Measurements from ENCODE around the gene LRMDA. TPM values are rescaled to one million over a fixed set of nuclear protein-coding genes. Genes with fewer than 3 reads are reported as not detected.

The LRMDA gene
- total RNA-seq, 1 experiment from 2014 or later: 20.3 TPM

DNA sequence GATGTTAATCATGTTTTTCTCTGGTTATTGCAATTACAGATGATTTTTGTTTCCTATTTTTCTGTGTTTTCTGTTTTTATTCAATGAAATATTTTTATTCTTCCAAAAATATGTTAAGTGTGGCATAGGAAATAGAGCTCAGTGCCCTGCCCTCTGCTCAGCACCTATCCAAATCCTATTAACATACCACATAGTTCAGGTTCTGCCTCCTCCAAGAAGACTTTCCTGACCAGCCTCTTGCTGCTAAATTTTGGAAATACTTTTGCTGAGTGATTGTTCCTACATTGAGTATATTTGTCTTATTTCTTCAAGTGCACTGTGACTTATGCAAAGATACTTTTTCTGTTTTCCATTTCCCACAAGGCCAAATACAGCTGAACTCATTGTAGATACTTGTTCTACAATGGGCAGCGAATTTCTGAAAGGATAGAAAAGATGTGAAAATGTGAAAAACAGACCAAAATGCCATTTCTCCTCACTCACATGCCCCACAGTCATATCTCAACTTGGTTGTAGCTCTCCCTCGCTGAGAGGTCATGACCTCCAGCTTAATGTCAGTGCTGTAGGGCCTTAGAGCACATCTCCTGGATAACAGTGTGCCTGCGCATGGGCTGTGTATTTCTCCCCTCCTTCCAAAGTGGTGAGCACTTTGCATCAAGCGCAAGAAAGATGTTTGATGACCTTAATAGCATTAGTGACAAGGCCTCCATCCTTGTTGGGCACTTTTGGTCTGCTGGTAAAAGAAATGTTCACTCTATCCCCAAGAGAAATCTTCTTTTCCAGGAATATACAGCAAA, 677.3 kb downstream of the LRMDA start:
- DNase-seq (ENCODE audit: low read depth): no peak
- in situ Hi-C loops (cut with HindIII; ENCODE audit: low pct_unique_long_range_greater_than_20kb, low sequenced_read_pairs): no loop called here

DNA sequence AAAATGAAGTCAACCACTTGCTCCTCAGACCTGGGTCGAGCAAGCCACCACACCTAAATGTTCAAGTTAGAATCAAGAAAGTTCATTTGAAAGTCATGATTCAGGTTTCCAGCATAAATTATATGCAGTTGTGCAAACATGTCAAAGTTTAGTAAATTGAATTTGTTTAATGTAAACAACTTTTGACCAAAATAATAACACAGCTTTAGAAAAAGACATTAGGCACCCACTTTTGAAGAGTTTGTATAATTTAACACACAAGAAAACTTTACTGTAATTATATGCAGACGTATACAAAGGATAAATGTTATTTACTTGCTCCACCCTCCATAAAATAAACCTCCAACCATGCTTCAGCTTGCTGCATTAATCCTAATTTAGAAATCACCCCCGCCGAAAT, 680.0 kb downstream of the LRMDA start:
- in situ Hi-C loops (cut with HindIII; ENCODE audit: low pct_unique_long_range_greater_than_20kb, low sequenced_read_pairs): no loop called here
- DNase-seq (ENCODE audit: low read depth): no peak

DNA sequence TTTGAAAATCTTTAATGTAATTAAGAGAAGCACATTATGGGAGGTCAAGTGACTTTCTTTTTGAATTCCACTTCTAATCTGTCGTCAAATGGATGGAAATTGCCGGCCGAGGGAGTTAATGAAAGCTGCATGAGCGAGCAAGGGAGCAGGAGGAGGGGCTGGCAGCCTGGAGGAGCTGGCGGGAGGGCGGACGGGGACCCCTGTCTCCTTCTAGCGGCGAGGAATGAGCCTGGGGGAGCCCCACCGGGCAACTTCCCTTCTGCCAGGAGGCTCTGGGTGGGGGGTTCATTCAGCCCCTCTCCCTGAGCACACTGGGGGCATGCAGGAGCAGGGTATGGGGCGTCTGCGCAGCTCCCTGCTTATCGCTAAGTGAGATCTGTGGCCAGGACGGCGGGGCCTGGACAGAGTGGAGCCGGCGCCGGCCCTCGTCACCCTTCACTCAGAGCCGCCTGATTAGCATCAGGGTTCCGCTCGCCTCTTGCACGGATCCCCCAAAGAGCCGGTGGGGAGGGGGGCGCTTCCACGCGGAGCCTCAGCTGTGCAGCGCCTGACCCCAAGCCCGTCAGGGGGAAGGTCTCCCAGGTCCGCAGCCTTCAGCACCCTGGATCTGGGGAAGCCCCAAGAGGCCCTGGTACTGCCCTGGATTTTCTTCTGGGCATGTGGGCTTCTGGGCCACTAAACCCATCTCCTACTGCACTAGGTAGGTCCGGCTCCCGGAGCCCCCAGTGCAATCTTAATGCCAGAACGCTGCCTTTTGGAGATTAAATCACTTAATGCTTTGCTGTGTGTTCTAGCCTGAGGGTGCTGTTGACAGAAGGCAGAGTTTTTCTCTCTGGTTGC, 680.8 kb downstream of the LRMDA start:
- DNase-seq (ENCODE audit: low read depth): no peak
- in situ Hi-C loops (cut with HindIII; ENCODE audit: low pct_unique_long_range_greater_than_20kb, low sequenced_read_pairs): no loop called here

DNA sequence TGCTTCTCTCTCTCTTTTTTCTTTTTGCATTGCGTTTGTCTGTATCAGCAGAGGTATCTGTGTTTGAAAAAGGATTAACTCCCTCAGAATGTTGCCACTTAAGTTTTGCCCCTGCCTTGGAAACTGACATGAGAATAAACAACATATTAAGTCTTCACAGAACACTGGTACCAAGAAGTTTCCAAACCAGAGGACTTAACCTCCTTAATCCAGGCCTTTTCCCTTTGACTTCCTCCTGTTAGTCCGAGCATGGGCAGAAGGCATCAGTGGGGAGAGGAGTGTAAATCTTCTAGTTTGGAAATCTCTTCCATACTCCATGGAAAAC, 681.4 kb downstream of the LRMDA start:
- no peak for DNase-seq (ENCODE audit: low read depth)
- in situ Hi-C loops (cut with HindIII; ENCODE audit: low pct_unique_long_range_greater_than_20kb, low sequenced_read_pairs): no loop called here

DNA sequence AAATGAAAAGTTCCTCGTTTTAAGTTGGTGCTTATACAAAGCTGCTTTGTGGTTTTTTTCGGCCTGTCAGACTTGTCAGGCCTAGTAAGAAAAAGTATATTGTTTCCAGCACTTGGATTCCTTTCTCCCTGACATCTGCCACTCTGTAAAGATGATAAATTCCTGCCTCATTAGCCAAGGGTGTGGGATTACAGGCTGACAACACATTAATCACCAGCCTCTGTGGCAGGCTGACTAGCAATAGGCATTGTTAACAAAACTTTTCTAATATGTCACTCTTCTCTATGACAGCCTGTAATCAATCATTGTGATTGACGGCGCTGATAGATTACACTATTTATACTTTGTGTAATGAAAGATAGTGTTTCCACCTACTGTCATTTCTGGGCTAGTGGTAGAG, 682.5 kb downstream of the LRMDA start:
- no peak for DNase-seq (ENCODE audit: low read depth)
- in situ Hi-C loops (cut with HindIII; ENCODE audit: low pct_unique_long_range_greater_than_20kb, low sequenced_read_pairs): no loop called here

DNA sequence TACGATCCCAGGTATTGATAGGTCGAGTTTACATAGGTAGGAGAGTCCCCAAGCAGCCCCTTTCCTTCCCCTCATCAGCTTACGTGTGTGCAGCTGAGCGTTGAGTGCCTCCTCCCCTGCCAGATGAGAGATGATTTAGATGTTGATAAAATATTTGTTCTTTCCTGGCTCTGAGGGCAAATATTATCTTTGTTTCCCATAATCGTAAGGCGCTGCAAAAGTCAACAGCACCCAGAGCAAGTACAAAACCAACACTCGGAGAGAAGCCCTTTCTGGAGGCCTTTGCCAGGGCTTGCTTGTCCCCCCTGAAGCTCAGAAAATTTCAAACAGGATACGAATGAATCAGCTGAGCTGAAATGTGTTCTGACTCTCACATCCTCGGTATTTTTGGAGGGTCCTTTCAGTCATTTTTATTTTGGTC, 683.2 kb downstream of the LRMDA start:
- no peak for DNase-seq (ENCODE audit: low read depth)
- in situ Hi-C loops (cut with HindIII; ENCODE audit: low pct_unique_long_range_greater_than_20kb, low sequenced_read_pairs): no loop called here

DNA sequence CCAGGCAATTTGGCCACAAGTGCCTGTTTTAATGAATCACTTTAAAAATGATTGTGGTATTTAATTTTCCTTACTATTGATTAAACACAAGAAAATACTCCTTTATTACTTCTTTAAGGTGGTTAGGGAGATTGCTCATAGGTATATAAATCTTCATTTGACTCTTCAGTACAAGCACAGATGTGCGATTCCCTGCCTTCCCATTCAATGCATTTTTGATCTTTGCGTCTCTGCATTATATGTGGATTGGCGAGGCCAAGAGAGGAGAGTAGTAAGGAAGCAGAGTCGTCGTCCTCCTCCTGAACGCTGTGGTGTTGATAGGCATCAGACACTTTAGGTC, 683.7 kb downstream of the LRMDA start:
- DNase-seq (ENCODE audit: low read depth): no peak
- in situ Hi-C loops (cut with HindIII; ENCODE audit: low pct_unique_long_range_greater_than_20kb, low sequenced_read_pairs): no loop called here

DNA sequence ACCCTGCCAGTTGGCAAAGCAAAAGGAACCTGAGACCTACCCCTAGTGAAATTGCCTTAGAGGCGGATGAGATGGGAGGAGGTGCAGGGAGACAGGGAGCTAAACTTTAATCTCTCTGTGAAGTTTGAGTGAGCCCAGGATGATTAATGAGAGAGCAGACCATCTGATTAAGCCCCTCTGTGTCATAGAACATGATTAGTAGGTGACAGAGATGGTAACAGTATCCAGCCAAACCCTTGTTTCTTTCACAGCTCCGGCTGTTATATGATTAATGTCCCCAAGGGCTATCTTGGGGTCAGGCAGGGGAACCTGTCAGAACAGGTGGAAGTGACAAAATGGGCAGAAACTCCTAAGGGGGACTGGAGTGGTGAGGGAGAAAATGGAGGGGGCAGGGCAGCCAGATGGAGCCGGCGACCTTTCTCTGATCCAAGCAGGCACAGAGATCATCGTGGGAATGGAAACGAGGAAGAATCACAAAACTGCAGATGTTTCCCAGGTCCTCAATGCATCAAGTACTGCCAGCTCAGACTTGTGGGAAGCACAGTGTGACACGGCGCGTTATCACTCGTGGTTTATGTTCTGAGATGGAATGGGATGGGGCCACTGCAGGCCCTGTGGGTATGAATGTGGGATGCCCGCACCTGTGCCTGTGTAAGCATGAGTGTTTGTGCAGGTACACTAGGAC, 684.2 kb downstream of the LRMDA start:
- DNase-seq (ENCODE audit: low read depth): peak; percentile 52
- in situ Hi-C loops (cut with HindIII; ENCODE audit: low pct_unique_long_range_greater_than_20kb, low sequenced_read_pairs): no loop called here

DNA sequence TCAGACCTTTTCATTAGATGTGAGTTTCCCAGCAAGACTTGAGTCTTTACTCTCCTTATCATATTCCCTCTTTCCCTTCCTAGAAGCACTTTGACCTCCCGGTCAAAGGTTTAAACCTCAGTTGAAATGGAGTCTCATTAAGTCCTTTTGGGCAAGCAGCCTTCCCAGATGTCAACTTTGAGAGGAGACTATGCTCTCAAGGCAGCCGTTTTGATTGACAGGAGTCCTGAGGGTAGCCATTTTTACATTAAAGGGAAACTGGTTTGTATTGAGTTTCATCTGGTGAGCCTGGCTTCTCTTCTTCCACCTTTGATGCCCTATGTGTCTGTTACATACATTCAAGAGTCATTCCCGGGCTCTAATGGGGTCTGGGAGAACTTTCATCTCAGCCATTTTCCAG, 685.1 kb downstream of the LRMDA start:
- no peak for DNase-seq (ENCODE audit: low read depth)
- in situ Hi-C loops (cut with HindIII; ENCODE audit: low pct_unique_long_range_greater_than_20kb, low sequenced_read_pairs): no loop called here

DNA sequence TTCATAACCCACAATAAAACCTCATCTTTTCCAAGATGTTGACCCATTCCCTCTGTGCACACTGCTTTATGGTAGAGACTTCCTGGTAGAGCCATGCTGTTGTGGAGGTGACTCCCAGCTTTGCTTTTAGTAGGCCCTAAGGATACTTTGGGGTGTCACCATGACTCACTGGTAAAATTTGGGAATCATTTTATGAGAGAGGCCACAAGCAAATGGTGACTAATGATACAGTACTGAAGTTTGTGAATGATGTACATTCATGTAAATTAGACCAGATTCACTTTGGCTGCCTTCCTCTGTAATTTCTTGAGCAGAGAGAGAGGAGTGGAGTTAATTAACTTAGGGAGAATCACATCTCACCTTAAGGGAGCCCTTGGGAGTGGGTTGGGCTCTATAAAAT, 686.5 kb downstream of the LRMDA start:
- in situ Hi-C loops (cut with HindIII; ENCODE audit: low pct_unique_long_range_greater_than_20kb, low sequenced_read_pairs): no loop called here

DNA sequence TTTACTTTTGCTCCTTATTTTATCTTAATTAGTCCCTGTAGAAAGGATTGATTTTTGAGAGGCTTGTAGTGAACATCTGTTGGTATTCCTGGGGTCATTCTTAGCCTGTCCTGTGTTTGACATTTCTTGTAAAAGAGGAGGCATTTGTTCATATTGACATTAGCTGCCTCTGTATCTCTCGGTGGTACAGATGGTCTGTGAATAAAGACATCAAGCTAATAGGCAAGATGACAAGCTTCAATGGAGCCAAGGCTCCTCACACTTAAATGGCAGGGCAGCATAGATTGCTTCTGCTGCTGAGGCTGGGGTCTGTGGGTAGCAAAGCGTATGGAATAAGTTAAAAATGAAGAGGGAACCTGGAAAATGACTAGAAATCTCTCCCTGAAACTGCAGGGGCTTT, 687.6 kb downstream of the LRMDA start:
- in situ Hi-C loops (cut with HindIII; ENCODE audit: low pct_unique_long_range_greater_than_20kb, low sequenced_read_pairs): no loop called here
- DNase-seq (ENCODE audit: low read depth): no peak

More for the DNA sequence above, 686.5 kb downstream of the LRMDA start:
- no peak for DNase-seq (ENCODE audit: low read depth)

DNA sequence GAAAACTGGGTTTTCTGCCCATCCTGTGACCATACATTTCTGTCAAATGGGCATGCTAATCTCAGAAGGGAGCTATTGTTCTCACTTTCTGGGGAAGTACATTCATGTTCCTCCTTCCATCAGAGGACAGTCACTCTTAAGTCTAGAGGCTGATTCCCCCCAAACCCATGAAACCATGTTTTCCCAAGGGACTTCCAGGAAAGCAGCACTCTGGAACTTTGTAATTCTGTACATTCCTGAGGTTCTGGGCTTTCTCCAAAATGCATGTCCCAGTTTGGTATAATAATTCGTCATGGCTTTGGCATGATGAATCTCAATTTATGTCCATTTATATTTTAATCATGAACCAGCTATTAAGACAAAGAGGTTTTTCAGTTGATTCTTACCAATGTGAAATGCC, 688.1 kb downstream of the LRMDA start:
- DNase-seq (ENCODE audit: low read depth): no peak
- in situ Hi-C loops (cut with HindIII; ENCODE audit: low pct_unique_long_range_greater_than_20kb, low sequenced_read_pairs): no loop called here

DNA sequence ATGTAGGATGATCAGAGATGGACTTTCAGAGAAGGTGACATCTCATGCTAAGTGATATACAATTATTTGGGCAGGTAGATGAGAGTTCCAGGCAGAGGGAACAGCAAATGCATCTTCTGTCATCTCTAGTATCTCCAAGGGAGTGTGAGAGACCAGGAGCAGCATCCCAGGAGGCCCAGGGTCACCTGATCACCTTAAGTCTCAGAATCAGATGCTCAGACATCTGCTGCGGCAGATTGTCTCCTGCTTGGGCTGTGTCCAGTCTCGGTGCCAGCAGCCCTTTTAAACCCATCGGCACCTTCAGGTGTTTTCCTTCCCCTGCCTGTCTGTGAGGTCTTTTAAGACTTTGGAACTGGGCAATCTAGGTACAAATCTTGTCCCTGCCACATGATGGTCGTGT, 690.6 kb downstream of the LRMDA start:
- in situ Hi-C loops (cut with HindIII; ENCODE audit: low pct_unique_long_range_greater_than_20kb, low sequenced_read_pairs): no loop called here

DNA sequence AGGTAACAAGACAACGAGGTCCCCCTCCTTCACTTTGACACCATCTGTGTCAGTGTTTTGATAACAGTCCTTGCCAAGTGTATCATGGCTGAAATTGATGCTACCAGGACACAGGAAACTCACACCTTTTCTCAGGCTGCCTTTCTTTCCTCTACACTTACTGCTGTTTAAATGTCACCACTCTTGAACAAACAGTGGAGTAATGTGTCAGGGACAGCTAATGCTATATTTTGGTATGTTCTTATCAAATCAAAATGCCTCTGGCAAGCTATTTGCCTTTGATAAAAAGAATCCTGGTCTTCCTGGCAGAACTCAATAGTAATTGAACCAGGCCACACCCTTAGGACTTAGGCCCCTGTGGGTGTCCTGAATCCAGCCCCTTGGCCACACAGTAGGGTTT, 692.9 kb downstream of the LRMDA start:
- no peak for DNase-seq (ENCODE audit: low read depth)
- in situ Hi-C loops (cut with HindIII; ENCODE audit: low pct_unique_long_range_greater_than_20kb, low sequenced_read_pairs): no loop called here

More for the DNA sequence above, 690.6 kb downstream of the LRMDA start:
- no peak for DNase-seq (ENCODE audit: low read depth)

DNA sequence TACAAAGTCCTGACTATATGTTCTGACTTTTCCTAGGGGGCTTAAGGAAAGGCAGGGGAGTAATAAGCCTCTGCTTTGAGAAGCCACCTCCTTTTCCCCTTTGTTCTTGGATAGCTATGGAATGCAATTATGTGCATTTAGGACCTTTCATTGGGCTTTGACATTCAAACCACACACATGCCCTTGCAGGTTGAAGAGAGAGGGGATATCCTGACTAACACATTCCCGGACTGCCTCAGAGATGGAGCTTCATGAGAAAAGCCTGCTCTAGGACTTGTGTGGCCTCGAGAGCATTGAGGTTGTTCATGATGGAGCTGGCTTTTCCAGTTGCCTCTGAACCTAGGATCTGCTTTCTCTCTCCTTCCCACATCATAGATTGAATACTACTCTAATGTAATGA, 694.5 kb downstream of the LRMDA start:
- in situ Hi-C loops (cut with HindIII; ENCODE audit: low pct_unique_long_range_greater_than_20kb, low sequenced_read_pairs): no loop called here
- no peak for DNase-seq (ENCODE audit: low read depth)

DNA sequence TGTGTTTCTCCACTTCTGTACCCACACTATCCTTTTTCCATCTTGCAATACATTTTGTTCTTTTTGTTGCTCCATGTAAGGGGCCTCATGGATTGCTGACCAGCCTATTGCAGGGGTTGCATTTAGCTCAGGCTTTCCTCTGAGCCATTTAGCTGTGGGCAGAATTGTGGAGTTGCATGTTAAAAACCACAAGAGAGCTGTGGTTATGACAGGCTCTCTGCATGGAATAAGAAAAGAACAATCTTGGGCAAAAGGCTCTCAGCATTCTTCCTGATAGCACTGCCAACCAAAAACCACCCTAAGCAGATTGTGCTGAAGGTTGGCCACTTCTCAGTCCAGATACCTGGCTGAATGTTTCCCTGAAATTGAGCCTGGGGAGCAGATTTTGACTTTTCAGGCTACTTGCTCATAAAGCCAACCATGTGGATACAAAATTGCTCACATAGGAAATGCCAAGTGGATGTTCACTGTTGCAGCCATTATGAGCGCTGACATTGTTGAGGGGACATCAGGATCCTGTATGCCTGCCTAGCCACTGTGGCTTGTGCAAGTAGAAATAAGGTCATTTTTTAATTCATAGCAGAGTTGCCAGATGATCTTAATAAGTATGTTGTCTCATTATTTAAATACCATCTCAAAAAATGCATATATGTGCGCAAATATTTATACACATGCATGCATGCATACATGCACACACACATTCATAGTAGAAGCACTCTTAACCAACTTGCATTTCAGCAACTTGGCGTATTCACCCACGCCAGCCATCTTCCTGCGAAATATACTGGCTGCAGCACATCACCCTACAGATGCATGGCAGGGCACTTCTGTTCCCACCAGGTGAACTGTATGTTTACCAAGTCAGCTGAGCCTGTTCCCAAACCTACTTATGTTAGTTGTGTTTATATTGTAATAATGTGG, 695.4 kb downstream of the LRMDA start:
- DNase-seq (ENCODE audit: low read depth): no peak
- in situ Hi-C loops (cut with HindIII; ENCODE audit: low pct_unique_long_range_greater_than_20kb, low sequenced_read_pairs): no loop called here

DNA sequence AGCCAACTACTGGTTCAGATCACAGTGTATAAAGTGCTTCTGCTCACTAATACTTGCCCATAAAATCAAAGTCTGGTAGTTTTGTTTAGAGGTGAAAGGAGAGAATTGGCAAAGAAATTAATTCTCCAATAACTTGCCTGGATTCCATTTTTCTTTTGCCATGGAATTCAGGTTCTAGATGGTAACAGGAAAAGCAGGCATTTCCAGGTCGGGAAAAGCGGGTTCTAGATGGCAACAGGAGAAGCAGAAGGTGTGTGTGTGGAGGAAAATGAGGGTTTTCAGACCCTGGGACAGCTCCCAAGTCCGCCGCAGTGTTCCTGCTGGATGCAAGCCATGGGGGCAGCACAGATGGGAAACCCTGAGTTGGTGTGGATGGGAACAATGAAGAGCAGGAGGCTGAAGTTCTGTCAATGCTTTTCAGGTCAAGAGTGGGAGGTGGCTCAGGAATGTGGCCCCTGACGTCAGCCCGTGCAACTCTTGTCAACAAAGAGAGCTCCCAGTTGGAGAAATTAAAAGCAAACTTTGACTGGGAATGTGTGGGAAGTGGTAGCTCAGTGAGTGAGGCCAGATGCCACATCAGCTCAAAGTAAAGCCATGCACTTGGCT, 696.7 kb downstream of the LRMDA start:
- DNase-seq (ENCODE audit: low read depth): no peak
- in situ Hi-C loops (cut with HindIII; ENCODE audit: low pct_unique_long_range_greater_than_20kb, low sequenced_read_pairs): no loop called here

DNA sequence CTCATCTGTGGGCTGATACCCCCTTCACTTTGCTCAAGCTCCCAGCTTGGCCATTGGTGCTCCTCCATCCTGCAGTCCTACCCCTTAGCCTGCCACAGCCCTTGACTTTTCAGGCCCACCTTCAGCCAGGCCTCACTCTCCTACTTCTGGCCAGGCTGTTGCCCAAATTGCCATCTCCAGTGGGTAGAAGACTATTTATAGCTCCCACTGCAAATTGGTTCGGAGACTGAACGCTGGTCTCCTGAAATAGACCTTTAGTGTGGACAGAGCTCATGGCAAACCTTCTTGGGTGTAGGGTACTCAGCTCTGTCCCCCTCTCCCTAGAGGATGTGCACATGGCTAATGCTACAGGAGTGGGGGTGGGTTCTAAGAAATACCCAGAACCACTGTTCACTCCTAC, 697.8 kb downstream of the LRMDA start:
- in situ Hi-C loops (cut with HindIII; ENCODE audit: low pct_unique_long_range_greater_than_20kb, low sequenced_read_pairs): no loop called here
- no peak for DNase-seq (ENCODE audit: low read depth)
